DND-41 (cell line): ENCODE results near the gene SEC14L5.

ENCODE experiments used
- ATAC-seq: fragments of 200-7000 bp; cut with Tn5 transposase; 3 replicates; pipeline ENCODE4 v1.9.1; 2021; ENCODE audit warnings: low read depth; ENCODE audit not compliant: insufficient read depth
- DNase-seq: peaks from one replicate; pipeline ENCODE4 v3.0.0-alpha.2; 2020
- H2AFZ ChIP-seq: 2 replicates; pipeline ENCODE4 v1.6.0; 2012; ENCODE audit warnings: low read depth, low read length
- H3K27ac ChIP-seq: 2 replicates; pipeline ENCODE4 v1.5.1; 2012; ENCODE audit warnings: low read length, inconsistent platforms
- H3K27me3 ChIP-seq: fragments of 200-600 bp; sonication (generic); 2 replicates; pipeline ENCODE4 v1.6.0; 2012; ENCODE audit warnings: low read length, mild to moderate bottlenecking, inconsistent platforms; ENCODE audit not compliant: insufficient read depth, poor library complexity
- H3K36me3 ChIP-seq: 2 replicates; pipeline ENCODE4 v1.5.1; 2012; ENCODE audit warnings: low read length, inconsistent platforms; ENCODE audit not compliant: insufficient read depth
- H3K4me1 ChIP-seq: 2 replicates; pipeline ENCODE4 v1.5.1; 2012; ENCODE audit warnings: mild to moderate bottlenecking, low read length; ENCODE audit not compliant: insufficient read depth
- H3K4me2 ChIP-seq: 2 replicates; pipeline ENCODE4 v1.6.0; 2012; ENCODE audit warnings: mild to moderate bottlenecking, moderate library complexity, low read length, inconsistent platforms; ENCODE audit not compliant: insufficient read depth
- H3K4me3 ChIP-seq, 2 experiments: fragments of 200-600 bp in 1 of 2; shearing (Covaris generic) in 1 of 2; 2 replicates each; pipeline ENCODE4 v1.5.1; 2012 to 2016; ENCODE audit warnings: inconsistent platforms in 2 of 2, low read length in 2 of 2, mild to moderate bottlenecking in 2 of 2, low read depth in 1 of 2, moderate library complexity in 1 of 2
- H3K79me2 ChIP-seq: 2 replicates; pipeline ENCODE4 v1.6.0; 2012; ENCODE audit warnings: low read length, inconsistent platforms; ENCODE audit not compliant: insufficient read depth
- H3K9ac ChIP-seq: 2 replicates; pipeline ENCODE4 v1.6.0; 2012; ENCODE audit warnings: low read depth, mild to moderate bottlenecking, inconsistent platforms, low read length, moderate library complexity
- H3K9me3 ChIP-seq: 2 replicates; pipeline ENCODE4 v1.5.1; 2012; ENCODE audit warnings: low read length, moderate library complexity, mild to moderate bottlenecking, inconsistent platforms; ENCODE audit not compliant: insufficient read depth, severe bottlenecking
- H4K20me1 ChIP-seq: 2 replicates; pipeline ENCODE4 v1.6.0; 2012; ENCODE audit warnings: low read length; ENCODE audit not compliant: insufficient read depth
- CTCF ChIP-seq: IDR thresholded peaks from 2 replicates; pipeline ENCODE4 v1.5.1; 2012; ENCODE audit warnings: borderline replicate concordance, low read length, moderate library complexity, mild to moderate bottlenecking; ENCODE audit not compliant: poor library complexity, severe bottlenecking; ENCODE audit errors: extremely low read depth
- EZH2 ChIP-seq: IDR thresholded peaks from 3 replicates; pipeline ENCODE4 v1.6.1; 2012; ENCODE audit warnings: borderline replicate concordance, low read depth, mild to moderate bottlenecking, moderate library complexity, low read length, inconsistent platforms; ENCODE audit not compliant: severe bottlenecking

Gene SEC14L5

GRCh38 chr16:4957720-4958509 lies at the start of gene SEC14L5:
TSS of gene SEC14L5 (plus strand) at chr16:4958330. CDS start at chr16:4959324, 994 bp downstream.
- Histone ChIP-seq H3K27ac (no peak within 1 kb of the TSS), H3K36me3 (no peaks in the 10 kb centered on the region), H3K9me3 (no peaks in the 10 kb centered on the region), H2AFZ (no peak within 1 kb of the TSS), H3K4me2 (no peak within 1 kb of the TSS), H3K79me2 (no peaks in the 10 kb centered on the region), H3K9ac (no peak within 1 kb of the TSS), H3K4me1 (no peaks in the 10 kb centered on the region), H3K4me3 (no peak within 1 kb of the TSS), H4K20me1 (peaks cover 5% of the 10 kb centered on the region), H3K27me3 (no peaks in the 10 kb centered on the region)
- DNase-seq (peak; percentile 73), ATAC-seq (peak; percentile 79)
- TF ChIP-seq EZH2 = no peak
- no peak for TF ChIP-seq CTCF

GRCh38 chr16:4908854-4909401 lies 49.2 kb upstream of the SEC14L5 start:
- no peaks in the 10 kb centered on the region for H3K36me3 ChIP-seq
- H2AFZ ChIP-seq = no peak overlapping the region
- no peaks in the 10 kb centered on the region for H3K4me1 ChIP-seq
- H3K27ac ChIP-seq = no peak overlapping the region
- no peak overlapping the region for H3K9ac ChIP-seq
- H4K20me1 ChIP-seq = 0 out of 2 replicates have a peak, but pooled peaks cover 10% of the 10 kb centered on the region
- DNase-seq = no peak
- no peak overlapping the region for H3K4me2 ChIP-seq
- ATAC-seq = no peak
- H3K4me3 ChIP-seq = no peak overlapping the region
- peaks cover 3% of the 10 kb centered on the region for H3K27me3 ChIP-seq
- no peaks in the 10 kb centered on the region for H3K9me3 ChIP-seq
- H3K79me2 ChIP-seq = no peaks in the 10 kb centered on the region
- TF ChIP-seq CTCF (no peak), EZH2 (no peak)

GRCh38 chr16:4909825-4910224 lies 48.3 kb upstream of the SEC14L5 start:
- peaks cover 3% of the 10 kb centered on the region for H3K27me3 ChIP-seq
- H3K79me2 ChIP-seq = no peaks in the 10 kb centered on the region
- H3K27ac ChIP-seq = no peak overlapping the region
- H3K36me3 ChIP-seq = no peaks in the 10 kb centered on the region
- ATAC-seq (no peak), DNase-seq (no peak)
- H3K9ac ChIP-seq = no peak overlapping the region
- H3K4me1 ChIP-seq = no peaks in the 10 kb centered on the region
- no peaks in the 10 kb centered on the region for H3K9me3 ChIP-seq
- no peak overlapping the region for H3K4me2 ChIP-seq
- TF ChIP-seq CTCF = peak; percentile 29
- no peak for TF ChIP-seq EZH2
- H4K20me1 ChIP-seq = 0 out of 2 replicates have a peak, but pooled peaks cover 6% of the 10 kb centered on the region
- H2AFZ ChIP-seq = no peak overlapping the region
- H3K4me3 ChIP-seq = no peak overlapping the region
